HL-60 (cell line): ENCODE results near the gene MOB4.

Source experiments
- DNase-seq, 2 experiments: peaks; one replicate each; pipeline ENCODE4 v3.0.0-alpha.2; 2010 to 2020; ENCODE audit warnings: low read depth in 1 of 2, low spot score in 1 of 2
- H3K27ac ChIP-seq: fragments of 250-450 bp; sonication (Bioruptor Pico); replicated peaks from 2 replicates; pipeline ENCODE4 v1.5.1; 2020; ENCODE audit warnings: mild to moderate bottlenecking, moderate library complexity
- H3K27me3 ChIP-seq: fragments of 250-450 bp; sonication (Bioruptor Pico); 2 replicates; pipeline ENCODE4 v1.5.1; 2021; ENCODE audit warnings: mild to moderate bottlenecking, moderate library complexity; ENCODE audit not compliant: insufficient read depth, poor library complexity, severe bottlenecking
- H3K4me3 ChIP-seq: replicated peaks from 2 replicates; pipeline ENCODE4 v1.5.1; 2011; ENCODE audit warnings: mild to moderate bottlenecking, control low read depth, low read length; ENCODE audit not compliant: insufficient read depth
- CTCF ChIP-seq: IDR thresholded peaks from one replicate; pipeline ENCODE4 v1.5.1; 2011; ENCODE audit warnings: low read length, control low read depth, inconsistent platforms; ENCODE audit not compliant: insufficient read depth
- GABPA ChIP-seq: IDR thresholded peaks from 2 replicates; pipeline ENCODE4 v1.6.1; 2012; ENCODE audit warnings: low read depth
- POLR2AphosphoS5 ChIP-seq: IDR thresholded peaks from 2 replicates; pipeline ENCODE4 v1.6.1; 2012; ENCODE audit warnings: low read depth
- REST ChIP-seq: IDR thresholded peaks from 2 replicates; pipeline ENCODE4 v1.6.1; 2012; ENCODE audit warnings: low read depth; ENCODE audit not compliant: insufficient replicate concordance
- SPI1 ChIP-seq: IDR thresholded peaks from 2 replicates; pipeline ENCODE4 v1.6.1; 2012; ENCODE audit warnings: low read depth, mild to moderate bottlenecking, borderline replicate concordance

MOB4 gene

GRCh38 chr2:197573608-197574007 is 57.7 kb downstream of the MOB4 start:
- Histone ChIP-seq H3K27ac (no peak overlapping the region), H3K27me3 (no peaks in the 10 kb centered on the region), H3K4me3 (no peak overlapping the region)
- TF ChIP-seq CTCF, result no peak
- no peak for TF ChIP-seq POLR2AphosphoS5
- no peak for TF ChIP-seq SPI1
- no peak for TF ChIP-seq REST
- TF ChIP-seq GABPA, result no peak
- DNase-seq, result no peak

GRCh38 chr2:197575987-197576386 is 60.1 kb downstream of the MOB4 start:
- Histone ChIP-seq H3K27me3 (no peaks in the 10 kb centered on the region), H3K27ac (no peak overlapping the region), H3K4me3 (no peak overlapping the region)
- no peak for DNase-seq
- TF ChIP-seq CTCF (no peak), SPI1 (no peak), GABPA (no peak), REST (no peak), POLR2AphosphoS5 (no peak)

GRCh38 chr2:197576631-197577030 is 60.8 kb downstream of the MOB4 start:
- no peak overlapping the region for H3K4me3 ChIP-seq
- no peak for TF ChIP-seq CTCF
- TF ChIP-seq GABPA, result no peak
- no peak for TF ChIP-seq POLR2AphosphoS5
- no peak for TF ChIP-seq SPI1
- no peak for TF ChIP-seq REST
- H3K27ac ChIP-seq, result no peak overlapping the region
- H3K27me3 ChIP-seq, result no peaks in the 10 kb centered on the region
- no peak for DNase-seq
